ENCODE measurements around the gene KLF13.

KLF13 gene

GRCh38 chr15:31400222-31400927 is 73.7 kb downstream of the KLF13 start:
- H3K4me3 ChIP-seq (ENCODE audit: low read depth, low read length): no peak overlapping the region
- no peak for DNase-seq (ENCODE audit: low read depth)
- TF ChIP-seq, protein P1, sequence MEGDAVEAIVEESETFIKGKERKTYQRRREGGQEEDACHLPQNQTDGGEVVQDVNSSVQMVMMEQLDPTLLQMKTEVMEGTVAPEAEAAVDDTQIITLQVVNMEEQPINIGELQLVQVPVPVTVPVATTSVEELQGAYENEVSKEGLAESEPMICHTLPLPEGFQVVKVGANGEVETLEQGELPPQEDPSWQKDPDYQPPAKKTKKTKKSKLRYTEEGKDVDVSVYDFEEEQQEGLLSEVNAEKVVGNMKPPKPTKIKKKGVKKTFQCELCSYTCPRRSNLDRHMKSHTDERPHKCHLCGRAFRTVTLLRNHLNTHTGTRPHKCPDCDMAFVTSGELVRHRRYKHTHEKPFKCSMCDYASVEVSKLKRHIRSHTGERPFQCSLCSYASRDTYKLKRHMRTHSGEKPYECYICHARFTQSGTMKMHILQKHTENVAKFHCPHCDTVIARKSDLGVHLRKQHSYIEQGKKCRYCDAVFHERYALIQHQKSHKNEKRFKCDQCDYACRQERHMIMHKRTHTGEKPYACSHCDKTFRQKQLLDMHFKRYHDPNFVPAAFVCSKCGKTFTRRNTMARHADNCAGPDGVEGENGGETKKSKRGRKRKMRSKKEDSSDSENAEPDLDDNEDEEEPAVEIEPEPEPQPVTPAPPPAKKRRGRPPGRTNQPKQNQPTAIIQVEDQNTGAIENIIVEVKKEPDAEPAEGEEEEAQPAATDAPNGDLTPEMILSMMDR (IDR thresholded peaks at IDR 0.05; ENCODE audit: control insufficient read depth, extremely low read depth, insufficient read depth): no peak

DNA sequence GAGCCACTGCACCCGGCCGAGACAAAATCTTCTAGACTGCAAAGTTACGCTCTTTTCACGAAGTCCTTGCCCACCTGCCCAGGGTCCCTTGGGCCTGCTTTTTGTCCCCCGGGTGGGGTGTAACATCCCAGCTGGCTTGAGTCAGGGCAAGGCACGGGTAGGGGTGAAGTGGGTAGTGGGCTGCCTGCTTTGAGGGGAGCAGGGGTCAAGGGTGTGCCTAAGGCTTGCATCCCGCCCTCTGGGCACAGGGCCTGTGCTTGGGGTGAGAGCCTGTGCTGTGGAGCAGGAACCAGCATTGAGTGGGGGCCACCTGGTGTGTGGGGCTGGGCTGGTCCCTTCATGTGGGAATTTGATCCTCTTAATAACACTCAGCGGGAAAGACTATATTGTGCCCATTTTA is 74.6 kb downstream of the KLF13 start:
- H3K4me3 ChIP-seq (ENCODE audit: low read depth, low read length): no peak overlapping the region
- DNase-seq (ENCODE audit: low read depth): no peak
- TF ChIP-seq, protein P1 (IDR thresholded peaks at IDR 0.05; ENCODE audit: control insufficient read depth, extremely low read depth, insufficient read depth): no peak

DNA sequence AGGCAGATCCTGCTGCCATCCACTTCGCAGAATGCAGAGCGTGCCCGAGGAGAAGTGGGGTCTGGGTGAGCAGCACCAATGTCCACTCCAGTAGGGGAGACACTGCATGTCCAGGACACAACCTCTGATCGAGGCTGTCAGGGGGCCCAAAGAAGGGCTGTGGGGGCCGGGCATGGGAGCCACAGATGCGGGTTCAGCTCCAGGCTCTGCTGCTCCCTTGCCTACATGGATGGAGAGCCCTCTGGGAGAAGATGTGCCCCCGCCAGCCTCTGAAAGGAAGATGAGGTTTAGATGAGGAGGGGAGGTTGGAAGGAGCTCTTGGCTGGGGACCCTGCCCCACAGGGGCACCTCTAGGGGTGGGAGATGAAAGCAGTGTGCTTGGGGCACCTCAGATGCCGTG is 75.4 kb downstream of the KLF13 start:
- DNase-seq (ENCODE audit: low read depth): no peak
- no peak overlapping the region for H3K4me3 ChIP-seq (ENCODE audit: low read depth, low read length)
- TF ChIP-seq, protein P1 (IDR thresholded peaks at IDR 0.05; ENCODE audit: control insufficient read depth, extremely low read depth, insufficient read depth): no peak

- H3K4me3 ChIP-seq (ENCODE audit: low read depth, low read length): no peak overlapping the region
- TF ChIP-seq, protein P1 (IDR thresholded peaks at IDR 0.05; ENCODE audit: control insufficient read depth, extremely low read depth, insufficient read depth): no peak
- no peak for DNase-seq (ENCODE audit: low read depth)
Measured at GRCh38 chr15:31402511-31403056, 75.9 kb downstream of the KLF13 start.

DNA sequence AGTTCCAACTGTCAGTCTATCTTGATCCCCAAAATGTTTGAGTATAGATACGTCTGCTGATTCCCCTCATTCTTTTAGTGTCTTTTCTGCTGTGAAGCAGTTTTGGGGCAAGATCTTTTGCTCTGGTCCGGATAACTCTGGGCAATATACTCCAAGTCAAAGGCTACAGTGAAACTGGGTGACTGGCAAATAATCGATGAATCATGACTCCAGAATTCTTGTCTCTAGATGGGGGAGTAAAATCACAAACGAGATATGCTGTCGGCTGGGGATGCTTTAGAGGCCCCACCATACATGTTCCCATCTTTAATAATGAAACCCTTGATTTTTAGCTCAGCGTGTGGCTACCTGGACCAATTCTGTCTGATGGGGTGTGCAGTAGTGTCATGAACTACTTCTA is 76.5 kb downstream of the KLF13 start:
- TF ChIP-seq, protein P1 (IDR thresholded peaks at IDR 0.05; ENCODE audit: control insufficient read depth, extremely low read depth, insufficient read depth): no peak
- no peak for DNase-seq (ENCODE audit: low read depth)
- H3K4me3 ChIP-seq (ENCODE audit: low read depth, low read length): no peak overlapping the region

GRCh38 chr15:31403606-31404005 is 77.0 kb downstream of the KLF13 start:
- no peak for DNase-seq (ENCODE audit: low read depth)
- TF ChIP-seq, protein P1 (IDR thresholded peaks at IDR 0.05; ENCODE audit: control insufficient read depth, extremely low read depth, insufficient read depth): no peak
- no peak overlapping the region for H3K4me3 ChIP-seq (ENCODE audit: low read depth, low read length)

GRCh38 chr15:31404345-31404744 is 77.7 kb downstream of the KLF13 start:
- TF ChIP-seq, protein P1 (IDR thresholded peaks at IDR 0.05; ENCODE audit: control insufficient read depth, extremely low read depth, insufficient read depth): no peak
- no peak for DNase-seq (ENCODE audit: low read depth)
- H3K4me3 ChIP-seq (ENCODE audit: low read depth, low read length): no peak overlapping the region

All from LNCaP clone FGC (cell line).